HG02870 (cell line): ENCODE results near the gene ATP10A.

Experiments used
- ATAC-seq: cut with Tn5 transposase; IDR thresholded peaks from one replicate; pipeline ENCODE4 v1.9.1; 2021; ENCODE audit warnings: mild to moderate bottlenecking, moderate library complexity; ENCODE audit not compliant: unreplicated experiment

The ATP10A gene, protein sequence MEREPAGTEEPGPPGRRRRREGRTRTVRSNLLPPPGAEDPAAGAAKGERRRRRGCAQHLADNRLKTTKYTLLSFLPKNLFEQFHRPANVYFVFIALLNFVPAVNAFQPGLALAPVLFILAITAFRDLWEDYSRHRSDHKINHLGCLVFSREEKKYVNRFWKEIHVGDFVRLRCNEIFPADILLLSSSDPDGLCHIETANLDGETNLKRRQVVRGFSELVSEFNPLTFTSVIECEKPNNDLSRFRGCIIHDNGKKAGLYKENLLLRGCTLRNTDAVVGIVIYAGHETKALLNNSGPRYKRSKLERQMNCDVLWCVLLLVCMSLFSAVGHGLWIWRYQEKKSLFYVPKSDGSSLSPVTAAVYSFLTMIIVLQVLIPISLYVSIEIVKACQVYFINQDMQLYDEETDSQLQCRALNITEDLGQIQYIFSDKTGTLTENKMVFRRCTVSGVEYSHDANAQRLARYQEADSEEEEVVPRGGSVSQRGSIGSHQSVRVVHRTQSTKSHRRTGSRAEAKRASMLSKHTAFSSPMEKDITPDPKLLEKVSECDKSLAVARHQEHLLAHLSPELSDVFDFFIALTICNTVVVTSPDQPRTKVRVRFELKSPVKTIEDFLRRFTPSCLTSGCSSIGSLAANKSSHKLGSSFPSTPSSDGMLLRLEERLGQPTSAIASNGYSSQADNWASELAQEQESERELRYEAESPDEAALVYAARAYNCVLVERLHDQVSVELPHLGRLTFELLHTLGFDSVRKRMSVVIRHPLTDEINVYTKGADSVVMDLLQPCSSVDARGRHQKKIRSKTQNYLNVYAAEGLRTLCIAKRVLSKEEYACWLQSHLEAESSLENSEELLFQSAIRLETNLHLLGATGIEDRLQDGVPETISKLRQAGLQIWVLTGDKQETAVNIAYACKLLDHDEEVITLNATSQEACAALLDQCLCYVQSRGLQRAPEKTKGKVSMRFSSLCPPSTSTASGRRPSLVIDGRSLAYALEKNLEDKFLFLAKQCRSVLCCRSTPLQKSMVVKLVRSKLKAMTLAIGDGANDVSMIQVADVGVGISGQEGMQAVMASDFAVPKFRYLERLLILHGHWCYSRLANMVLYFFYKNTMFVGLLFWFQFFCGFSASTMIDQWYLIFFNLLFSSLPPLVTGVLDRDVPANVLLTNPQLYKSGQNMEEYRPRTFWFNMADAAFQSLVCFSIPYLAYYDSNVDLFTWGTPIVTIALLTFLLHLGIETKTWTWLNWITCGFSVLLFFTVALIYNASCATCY (N-terminal part only)

GRCh38 chr15:25863111-25863967, at the start of gene ATP10A:
Gene ATP10A, minus strand, starts transcription at chr15:25863327. Its CDS starts 231 bp downstream, at chr15:25863096.
- ATAC-seq, result no peak

- ATAC-seq, result no peak
Measured at GRCh38 chr15:25912035-25912434, 48.9 kb upstream of the ATP10A start.

DNA sequence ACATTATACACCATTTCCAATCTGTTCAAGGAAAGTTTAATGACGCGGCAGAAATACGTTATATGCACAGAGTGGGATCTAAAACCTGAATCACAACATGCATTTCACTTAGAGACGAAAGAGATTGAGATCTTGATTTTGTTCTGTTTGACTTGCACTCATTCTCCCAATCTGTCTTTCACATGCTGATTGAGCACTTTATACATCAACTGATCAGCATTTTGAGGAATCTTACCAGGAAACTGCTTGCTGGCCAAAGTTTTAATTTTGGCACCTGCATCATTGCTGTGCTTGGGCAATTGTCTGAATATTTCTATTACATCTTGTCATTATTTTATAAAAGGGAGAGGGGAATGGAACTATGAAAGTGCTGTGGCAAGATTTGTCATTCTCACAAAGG, 47.7 kb upstream of the ATP10A start:
- ATAC-seq, result no peak

- ATAC-seq, result no peak
Measured at GRCh38 chr15:25909806-25910205, 46.7 kb upstream of the ATP10A start.

DNA sequence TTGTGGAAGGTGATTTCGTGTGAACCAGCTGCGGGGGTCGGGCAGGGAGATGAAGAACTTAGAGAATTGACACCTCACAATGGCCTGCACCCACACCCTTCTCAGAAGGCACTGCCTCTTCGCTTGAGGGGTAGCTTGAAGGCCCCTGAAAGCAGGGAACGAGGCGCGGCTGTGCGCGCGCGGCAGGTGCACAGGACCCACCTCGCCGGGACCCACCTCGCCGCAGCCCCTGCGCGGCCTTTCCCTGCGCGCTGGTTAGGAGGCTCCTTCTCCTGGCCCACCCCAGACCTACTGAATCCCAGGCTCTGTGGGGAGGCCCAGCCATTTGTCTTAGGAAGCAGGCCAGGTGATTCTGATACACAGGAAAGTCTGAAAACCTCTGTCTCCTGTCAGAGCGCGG, 46.2 kb upstream of the ATP10A start:
- ATAC-seq, result no peak

DNA sequence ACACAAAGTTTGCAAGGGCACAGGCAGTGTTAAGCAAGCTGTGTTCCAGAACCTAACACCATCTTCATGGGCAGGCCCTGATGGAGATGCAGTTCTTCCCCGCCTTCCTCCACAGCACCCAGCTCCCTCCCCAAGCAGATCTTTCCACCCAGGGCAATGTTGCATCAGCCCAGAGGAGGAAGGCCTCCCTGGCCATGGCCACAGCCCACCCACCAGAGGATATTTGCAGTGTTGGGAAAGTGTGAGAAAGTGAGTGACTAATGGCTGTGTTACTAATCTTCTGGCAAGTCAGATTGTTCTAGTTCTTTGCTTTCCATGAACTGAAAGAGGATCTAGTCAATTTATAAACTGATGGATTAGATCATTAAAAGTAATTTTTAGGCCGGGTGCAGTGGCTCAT, 42.0 kb upstream of the ATP10A start:
- no peak for ATAC-seq

- no peak for ATAC-seq
Measured at GRCh38 chr15:25903024-25903581, 40.0 kb upstream of the ATP10A start.

DNA sequence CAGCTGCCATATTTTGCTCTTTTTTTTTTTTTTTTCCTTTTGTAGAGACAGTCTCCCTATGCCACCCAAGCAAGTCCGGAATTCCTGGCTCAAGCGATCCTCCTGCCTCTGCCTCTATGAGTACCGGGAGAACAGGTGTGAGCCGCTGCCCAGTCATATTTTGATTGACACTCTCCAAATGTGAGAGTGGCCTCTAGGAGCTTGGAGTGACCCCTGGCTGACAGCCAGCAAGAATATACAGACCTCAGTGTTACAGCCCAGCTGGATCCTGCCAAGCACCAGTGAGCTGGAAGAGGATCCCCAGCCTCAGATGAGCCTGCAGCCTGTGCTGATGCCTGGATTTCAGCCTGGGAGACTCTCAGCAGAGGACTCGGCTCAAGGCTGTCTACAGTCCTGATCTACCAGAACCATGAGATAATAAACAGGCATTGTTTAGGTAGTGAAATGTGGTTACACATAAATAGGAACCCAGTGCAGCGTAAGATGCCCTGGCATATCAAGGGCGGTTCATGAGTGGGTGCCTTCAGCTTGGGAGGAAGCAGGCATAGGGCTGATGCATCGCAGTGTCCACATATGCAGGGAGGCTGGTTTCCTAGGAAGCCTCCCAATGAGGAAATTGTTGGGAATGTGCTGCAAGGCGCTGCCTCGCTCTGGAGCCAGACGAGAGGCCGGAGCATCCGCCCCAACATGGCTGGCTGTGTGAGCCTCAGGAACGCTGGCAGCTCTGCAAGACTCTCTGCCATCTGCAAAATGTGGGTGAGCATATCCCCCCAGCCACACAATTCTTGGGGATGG, 38.9 kb upstream of the ATP10A start:
- ATAC-seq, result no peak

DNA sequence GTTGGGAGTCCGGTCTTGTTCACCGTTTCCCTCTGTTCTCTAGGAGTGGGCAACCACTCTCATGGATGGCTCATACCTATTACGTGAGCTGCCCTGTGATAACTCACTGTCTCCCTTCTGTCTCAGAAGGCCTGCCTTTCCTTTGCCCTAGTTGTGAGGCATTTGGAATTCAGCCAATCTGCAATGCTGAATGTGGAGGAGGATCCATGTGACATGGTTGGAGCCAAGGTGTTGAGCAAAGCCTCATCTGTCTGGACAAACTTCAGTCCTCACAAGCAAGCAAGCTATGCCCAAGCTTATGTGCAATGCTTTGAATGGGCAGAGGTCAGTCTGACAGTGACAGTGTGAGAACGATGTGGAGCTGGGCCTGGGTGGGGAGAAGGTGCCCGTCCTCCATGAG, 37.8 kb upstream of the ATP10A start:
- no peak for ATAC-seq

DNA sequence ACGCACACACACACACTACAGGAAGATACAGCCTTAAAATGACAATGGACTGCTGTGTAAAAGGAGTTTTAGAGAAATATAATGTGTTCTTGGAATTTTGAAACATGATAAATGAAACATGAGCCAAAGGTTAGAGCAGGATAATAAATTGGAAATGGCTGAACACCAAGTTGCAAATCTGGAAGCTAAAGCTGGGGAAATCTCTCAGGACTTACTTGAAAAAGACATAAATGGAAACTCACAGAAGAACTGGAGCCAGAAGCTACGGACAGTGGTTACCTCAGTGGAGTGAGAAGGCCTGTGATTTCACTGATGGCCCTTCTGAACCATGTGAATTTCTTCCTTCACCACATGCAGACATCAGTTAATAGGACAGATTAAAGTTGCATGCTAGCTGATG, 37.3 kb upstream of the ATP10A start:
- ATAC-seq, result no peak

DNA sequence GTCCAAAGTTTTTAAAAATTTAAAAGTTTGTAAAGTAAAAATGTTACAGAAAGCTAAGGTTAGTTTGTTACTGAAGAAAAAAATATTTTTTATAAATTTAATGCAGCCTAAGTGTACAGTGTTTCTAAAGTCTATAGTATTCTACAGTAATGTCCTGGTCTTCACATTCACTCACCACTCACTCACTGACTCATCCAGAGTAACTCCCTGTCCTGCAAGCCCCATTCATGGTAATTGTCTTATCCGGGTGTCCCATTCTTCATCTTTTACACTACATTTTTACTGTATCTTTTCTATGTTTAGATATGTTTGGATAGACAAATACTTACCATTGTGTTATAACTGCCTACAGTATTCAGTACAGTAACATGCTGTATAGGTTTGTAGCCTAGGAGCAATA, 36.7 kb upstream of the ATP10A start:
- ATAC-seq, result no peak

- ATAC-seq, result no peak
Measured at GRCh38 chr15:25897658-25898057, 34.5 kb upstream of the ATP10A start.

DNA sequence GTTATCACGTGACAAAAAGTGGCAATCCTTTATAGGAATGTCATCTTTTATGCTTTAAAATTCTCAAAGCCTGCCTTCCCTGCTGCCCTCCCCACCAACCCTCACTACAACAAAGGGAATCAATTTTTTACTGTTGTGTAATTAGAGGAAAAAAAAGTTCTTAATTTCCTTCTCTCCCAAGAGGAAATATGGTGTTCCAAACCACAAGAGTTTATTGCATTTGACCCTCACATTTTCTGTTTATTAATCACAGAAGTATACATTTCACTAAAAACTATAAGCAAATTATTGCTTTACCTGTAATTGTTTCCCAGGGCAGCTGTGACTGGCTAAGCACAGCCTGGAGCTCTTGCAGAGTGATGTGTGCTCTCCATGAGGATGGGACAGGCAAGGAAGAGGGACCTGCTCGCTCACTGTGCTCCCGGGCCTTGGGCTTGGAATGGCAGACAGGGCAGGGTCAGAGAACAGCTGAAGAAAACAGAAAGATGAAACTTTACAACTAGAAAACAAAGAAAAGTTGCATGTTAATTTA, 31.3 kb upstream of the ATP10A start:
- ATAC-seq, result no peak

DNA sequence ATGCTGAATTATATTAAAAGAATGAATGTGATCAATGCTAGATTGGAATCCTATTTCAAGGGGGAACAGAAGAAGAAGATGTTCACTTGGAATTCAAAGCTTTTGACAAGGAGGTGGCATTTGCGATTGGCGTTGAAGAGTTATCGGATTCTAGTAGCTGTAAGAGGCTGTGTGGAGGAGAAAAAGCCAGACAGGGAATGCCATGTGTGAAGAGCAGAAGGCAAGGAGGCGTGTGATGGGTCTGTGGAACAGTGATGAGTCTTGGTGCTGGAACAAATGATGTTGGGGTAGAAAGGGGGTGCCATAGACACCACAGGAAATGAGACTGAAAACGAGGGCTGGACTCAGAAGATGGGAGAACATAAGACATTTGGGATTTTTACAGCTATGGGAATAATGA, 30.5 kb upstream of the ATP10A start:
- no peak for ATAC-seq

- no peak for ATAC-seq
Measured at GRCh38 chr15:25892126-25892525, 29.0 kb upstream of the ATP10A start.

GRCh38 chr15:25891081-25891480, 28.0 kb upstream of the ATP10A start:
- no peak for ATAC-seq

GRCh38 chr15:25890529-25890928, 27.4 kb upstream of the ATP10A start:
- ATAC-seq, result no peak

DNA sequence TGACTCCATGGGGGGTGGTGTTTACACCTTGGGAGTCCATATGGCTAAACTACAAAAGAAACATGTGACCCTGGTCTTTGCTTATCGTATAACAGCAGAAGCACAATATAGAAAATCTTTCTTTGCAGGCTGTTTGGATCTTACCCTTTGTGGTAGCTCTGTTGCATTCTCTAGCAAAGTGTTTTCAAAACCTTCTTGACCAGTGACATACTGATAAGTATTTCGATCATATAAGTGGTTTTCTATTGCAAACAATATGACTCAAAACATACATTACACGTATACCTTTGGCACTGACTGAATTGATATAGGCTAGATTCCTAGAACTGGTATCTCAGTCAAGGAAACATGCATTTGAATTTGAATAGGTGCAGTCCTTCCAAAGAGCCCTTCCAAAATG, 24.7 kb upstream of the ATP10A start:
- ATAC-seq, result no peak
